Measurements from ENCODE around the gene C11orf42. TPM values are rescaled to one million over a fixed set of nuclear protein-coding genes. Genes with fewer than 3 reads are reported as not detected.
"Not testable (repeated sequence)": the region's sequence is repeated elsewhere in the genome, so short reads cannot be mapped to it uniquely, and the experiment has no call there.

Gene C11orf42
- total and polyA plus RNA-seq, 4 donors, result not detected

GRCh38 chr11:6241316-6241715, 36.0 kb downstream of the C11orf42 start (continued):
- TF ChIP-seq ZBTB33 (IDR thresholded peaks at IDR 0.05) (no peak), YY1 (IDR thresholded peaks at IDR 0.05) (no peak), FOXA2 (IDR thresholded peaks at IDR 0.05) (no peak), FOXA1 (IDR thresholded peaks at IDR 0.05) (no peak), ATF3 (IDR thresholded peaks at IDR 0.05) (no peak), EGR1 (IDR thresholded peaks at IDR 0.05; ENCODE audit: low read depth in 2 of 2) (no peak), HNF4A (conservative IDR thresholded peaks at IDR 0.05) (no peak)

- DNase-seq (ENCODE audit: low spot score), result no peak
- Histone ChIP-seq H3K36me3 (ENCODE audit: control insufficient read depth in 4 of 4, insufficient read depth in 3 of 4, low read depth in 1 of 4, low read length in 3 of 4) (no peaks in the 10 kb centered on the region), H3K4me1 (ENCODE audit: control insufficient read depth in 4 of 4, insufficient read depth in 4 of 4, low read length in 3 of 4) (no peaks in the 10 kb centered on the region), H3K27me3 (ENCODE audit: control insufficient read depth in 4 of 4, insufficient read depth in 4 of 4, low read length in 3 of 4) (no peaks in the 10 kb centered on the region), H3K9ac (ENCODE audit: low read depth in 1 of 2, low read length in 2 of 2) (no peak overlapping the region), H3K4me3 (ENCODE audit: low read depth in 1 of 3, low read length in 3 of 3) (no peak overlapping the region), H3K27ac (ENCODE audit: low read depth in 1 of 2, low read length in 2 of 2) (no peak overlapping the region), H3K9me3 (ENCODE audit: control insufficient read depth in 4 of 4, low read length in 3 of 4) (no peaks in the 10 kb centered on the region)
- WGBS, result 97% methylated on average over 2 of the region's 2 CpGs
- TF ChIP-seq HNF4A (conservative IDR thresholded peaks at IDR 0.05) (no peak), ATF3 (IDR thresholded peaks at IDR 0.05) (no peak), EGR1 (IDR thresholded peaks at IDR 0.05; ENCODE audit: low read depth in 2 of 2) (no peak), ZBTB33 (IDR thresholded peaks at IDR 0.05) (no peak), HNF4G (IDR thresholded peaks at IDR 0.05) (no peak)
Observed at GRCh38 chr11:6245536-6245935, 40.2 kb downstream of the C11orf42 start.

GRCh38 chr11:6248248-6248647, 42.9 kb downstream of the C11orf42 start:
- Histone ChIP-seq H3K4me3 (ENCODE audit: low read depth in 1 of 3, low read length in 3 of 3) (no peak overlapping the region), H3K4me1 (ENCODE audit: control insufficient read depth in 4 of 4, insufficient read depth in 4 of 4, low read length in 3 of 4) (no peaks in the 10 kb centered on the region), H3K27me3 (ENCODE audit: control insufficient read depth in 4 of 4, insufficient read depth in 4 of 4, low read length in 3 of 4) (no peaks in the 10 kb centered on the region), H3K27ac (ENCODE audit: low read depth in 1 of 2, low read length in 2 of 2) (no peak overlapping the region), H3K36me3 (ENCODE audit: control insufficient read depth in 4 of 4, insufficient read depth in 3 of 4, low read depth in 1 of 4, low read length in 3 of 4) (no peaks in the 10 kb centered on the region), H3K9me3 (ENCODE audit: control insufficient read depth in 4 of 4, low read length in 3 of 4) (no peaks in the 10 kb centered on the region), H3K9ac (ENCODE audit: low read depth in 1 of 2, low read length in 2 of 2) (no peak overlapping the region)
- no peak for DNase-seq (ENCODE audit: low spot score)
- WGBS, result 67% methylated on average over 1 of the region's 1 CpG
- no peak for TF ChIP-seq CTCF (IDR thresholded peaks at IDR 0.05; ENCODE audit: low read depth, low read length, missing input control)
- no peak for TF ChIP-seq HNF4A (conservative IDR thresholded peaks at IDR 0.05)
- TF ChIP-seq NR2F2 (IDR thresholded peaks at IDR 0.05), result no peak
- no peak for TF ChIP-seq MAX (IDR thresholded peaks at IDR 0.05)

GRCh38 chr11:6248897-6249296, 43.5 kb downstream of the C11orf42 start:
- H3K27me3 ChIP-seq (ENCODE audit: control insufficient read depth in 4 of 4, insufficient read depth in 4 of 4, low read length in 3 of 4); H3K4me1 ChIP-seq (ENCODE audit: control insufficient read depth in 4 of 4, insufficient read depth in 4 of 4, low read length in 3 of 4); DNase-seq (ENCODE audit: low spot score); H3K9ac ChIP-seq (ENCODE audit: low read depth in 1 of 2, low read length in 2 of 2); H3K9me3 ChIP-seq (ENCODE audit: control insufficient read depth in 4 of 4, low read length in 3 of 4); H3K36me3 ChIP-seq (ENCODE audit: control insufficient read depth in 4 of 4, insufficient read depth in 3 of 4, low read depth in 1 of 4, low read length in 3 of 4); H3K27ac ChIP-seq (ENCODE audit: low read depth in 1 of 2, low read length in 2 of 2); H3K4me3 ChIP-seq (ENCODE audit: low read depth in 1 of 3, low read length in 3 of 3): not testable (repeated sequence)
- WGBS, result 92% methylated on average over 3 of the region's 3 CpGs
